Measurements from ENCODE around the gene TNFSF10.

TNFSF10 gene

DNA sequence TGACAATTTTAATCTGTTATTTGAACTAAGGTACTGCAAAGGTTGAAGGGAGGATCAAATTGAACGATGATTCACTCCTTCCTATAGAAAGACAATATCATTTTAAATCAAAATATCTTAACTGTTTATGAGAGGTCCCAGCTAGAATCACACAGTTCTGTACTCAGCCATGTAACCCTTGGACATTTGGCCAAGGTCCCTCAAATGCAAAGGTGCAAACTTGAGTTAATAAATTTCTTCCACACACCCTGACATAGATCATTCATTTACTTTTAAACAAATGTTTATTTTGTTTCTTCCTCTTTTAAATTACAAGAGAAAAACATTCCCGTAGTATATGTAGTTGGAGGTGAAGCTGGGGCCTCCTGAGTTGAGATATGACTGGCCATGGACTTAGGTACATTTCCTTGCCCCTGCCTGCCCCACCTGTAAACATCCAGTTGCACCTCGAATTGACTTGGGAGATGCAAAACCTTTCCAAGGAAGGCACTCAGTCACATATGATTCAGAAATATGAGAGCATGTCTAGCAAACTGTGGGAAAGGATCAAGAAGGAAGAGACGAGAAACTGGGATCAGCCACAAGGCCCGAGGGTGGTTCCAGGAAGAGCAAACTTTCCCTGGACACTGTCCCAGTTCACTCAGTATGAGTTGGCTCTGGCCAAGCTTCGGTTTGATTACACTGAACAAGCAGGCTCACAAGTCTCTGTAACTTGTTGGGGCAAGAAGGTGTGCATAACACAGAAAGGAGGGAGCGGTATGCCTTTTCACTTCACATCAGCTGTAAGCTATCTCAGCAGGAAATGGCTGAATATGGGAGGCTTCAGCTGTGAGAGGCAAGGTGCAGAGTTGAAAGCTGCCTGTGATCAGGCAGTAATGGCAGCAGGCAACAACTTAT, 6.7 kb downstream of the TNFSF10 start:
- peak; percentile 94 for DNase-seq (ENCODE audit: low read depth)

DNA sequence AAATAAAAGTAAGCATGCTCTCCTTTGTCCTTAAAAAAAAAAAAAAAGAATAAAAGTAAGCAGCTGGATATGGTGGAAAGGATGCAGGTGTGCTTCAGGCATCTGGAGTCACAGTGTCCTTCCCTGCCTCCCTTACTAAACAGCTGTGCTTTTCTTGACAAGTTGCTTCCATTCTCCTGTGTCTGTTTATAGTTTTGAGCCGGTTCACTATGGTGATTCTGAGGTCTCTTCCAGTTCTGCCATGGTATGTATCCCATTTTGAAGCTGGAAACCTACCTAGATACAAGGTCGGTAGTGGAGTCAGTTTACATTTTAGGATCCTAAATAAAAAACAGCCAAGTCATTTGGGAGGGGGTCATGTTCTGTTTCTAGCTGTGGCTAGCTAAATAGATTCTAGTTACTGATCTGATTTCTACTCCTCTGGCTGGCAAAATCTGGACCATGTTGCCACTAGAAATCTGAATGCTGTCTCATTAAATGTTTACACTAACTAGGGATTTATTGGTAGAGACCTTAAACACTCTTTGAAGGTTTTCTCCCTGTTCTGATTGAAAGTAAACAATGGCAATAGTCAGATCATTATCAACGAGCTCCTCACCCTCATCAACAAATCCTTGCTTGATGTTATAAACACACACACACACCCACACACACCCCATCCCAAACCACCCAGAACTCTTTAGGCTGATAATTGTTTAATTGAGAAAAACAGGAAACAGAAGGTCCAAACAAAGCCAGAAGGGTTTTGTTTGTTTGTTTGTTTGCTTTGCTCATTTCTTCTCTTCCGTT, 7.9 kb downstream of the TNFSF10 start:
- no peak for DNase-seq (ENCODE audit: low read depth)

DNA sequence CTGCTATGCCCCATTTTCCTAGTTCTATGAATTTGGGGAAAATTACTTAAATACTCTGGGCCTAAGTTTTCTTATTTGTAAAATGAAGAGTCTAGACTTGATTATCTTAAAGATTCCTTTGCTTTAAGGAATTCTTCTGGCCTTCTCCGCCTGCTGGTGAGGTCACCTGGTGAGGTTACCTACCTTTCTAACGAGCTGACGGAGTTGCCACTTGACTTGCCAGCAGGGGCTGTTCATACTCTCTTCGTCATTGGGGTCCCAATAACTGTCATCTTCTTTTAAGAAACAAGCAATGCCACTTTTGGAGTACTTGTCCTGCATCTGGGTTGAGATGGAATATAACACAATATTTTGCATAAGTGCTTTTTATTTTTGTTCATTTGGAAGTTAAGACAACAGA, 8.6 kb downstream of the TNFSF10 start:
- no peak for DNase-seq (ENCODE audit: low read depth)

DNA sequence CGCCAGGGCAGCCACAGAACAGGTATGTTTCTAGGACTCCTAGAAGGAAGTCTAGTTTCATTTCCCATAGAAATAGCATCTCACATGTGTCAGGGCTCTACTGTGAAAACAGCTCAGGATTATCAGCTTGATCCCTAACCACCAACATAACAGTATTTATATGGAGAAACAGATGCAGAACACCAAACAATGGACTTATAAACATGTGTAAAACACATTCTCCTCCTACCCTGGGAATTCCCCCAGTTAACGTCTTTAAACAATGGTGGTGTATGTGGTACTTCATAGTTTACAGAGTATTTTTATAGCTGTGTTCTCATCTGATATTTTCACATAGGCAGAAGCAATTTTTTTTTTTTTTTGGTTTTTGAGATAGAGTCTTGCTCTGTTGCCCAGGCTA, 9.7 kb downstream of the TNFSF10 start:
- DNase-seq (ENCODE audit: low read depth) = no peak

DNA sequence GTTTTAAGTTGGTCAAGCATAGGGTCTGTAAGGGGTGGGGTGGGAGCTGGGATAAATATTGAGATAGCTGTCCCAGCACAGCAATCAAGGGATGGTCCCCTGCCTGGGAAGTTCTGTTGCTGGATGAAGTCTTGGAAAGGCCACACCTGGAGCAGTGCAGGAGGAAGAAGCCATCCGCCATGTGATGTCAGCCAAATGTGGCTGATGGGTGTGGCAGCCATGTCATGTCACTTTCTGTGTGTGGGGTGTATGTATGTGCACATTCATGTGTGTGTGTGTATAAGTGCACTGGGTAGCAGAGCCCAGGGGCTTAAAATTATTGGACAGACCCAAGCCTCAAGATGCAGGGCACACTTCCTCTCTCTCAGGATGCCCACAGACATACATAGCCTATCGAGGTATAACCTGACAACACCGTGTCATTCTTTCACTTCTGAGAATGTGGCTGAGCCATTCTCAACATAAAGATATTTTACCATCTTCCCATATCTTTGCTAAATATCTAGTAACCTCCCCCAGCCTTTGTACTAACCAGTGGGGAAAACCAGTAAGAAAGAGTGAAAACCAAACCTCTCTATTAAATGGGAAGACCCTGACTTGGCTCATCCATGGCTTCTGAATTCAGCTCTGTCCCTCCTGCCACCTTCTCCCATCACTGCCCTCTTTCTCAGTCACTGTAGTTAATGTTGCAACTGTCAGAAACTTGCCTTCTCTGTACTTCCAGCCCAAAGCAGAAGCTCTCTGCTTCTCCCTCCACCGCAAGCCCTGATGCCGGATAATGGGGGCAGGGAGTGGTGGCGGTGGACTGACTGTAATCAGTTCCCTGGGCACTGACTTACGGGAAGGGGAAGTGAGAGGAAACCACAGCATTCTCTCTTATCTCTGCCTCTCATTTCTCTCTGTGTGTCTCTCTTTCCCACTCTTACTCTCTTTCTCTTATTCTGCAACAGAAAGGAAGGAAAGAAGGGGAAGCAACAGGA, 11.2 kb downstream of the TNFSF10 start:
- no peak for DNase-seq (ENCODE audit: low read depth)

DNA sequence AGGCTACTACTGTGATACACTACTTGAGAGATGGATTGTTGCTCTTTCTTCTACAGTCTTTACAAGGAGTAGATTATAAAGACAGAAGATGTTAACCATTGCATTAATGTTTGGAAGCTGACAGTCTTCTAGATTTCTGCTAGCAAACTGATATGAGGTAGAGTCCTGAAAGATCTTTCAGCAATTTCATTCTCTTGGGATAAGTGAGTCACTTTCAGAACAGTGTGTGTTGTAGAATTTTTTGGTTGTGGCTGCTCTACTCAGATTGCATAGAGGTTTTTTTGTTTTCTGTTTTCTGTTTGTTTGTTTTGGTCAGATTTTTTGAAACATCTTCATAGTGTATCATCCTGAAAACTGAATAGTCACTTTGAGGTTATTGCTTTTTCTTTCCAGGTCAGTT, 17.1 kb downstream of the TNFSF10 start:
- no peak for DNase-seq (ENCODE audit: low read depth)

DNA sequence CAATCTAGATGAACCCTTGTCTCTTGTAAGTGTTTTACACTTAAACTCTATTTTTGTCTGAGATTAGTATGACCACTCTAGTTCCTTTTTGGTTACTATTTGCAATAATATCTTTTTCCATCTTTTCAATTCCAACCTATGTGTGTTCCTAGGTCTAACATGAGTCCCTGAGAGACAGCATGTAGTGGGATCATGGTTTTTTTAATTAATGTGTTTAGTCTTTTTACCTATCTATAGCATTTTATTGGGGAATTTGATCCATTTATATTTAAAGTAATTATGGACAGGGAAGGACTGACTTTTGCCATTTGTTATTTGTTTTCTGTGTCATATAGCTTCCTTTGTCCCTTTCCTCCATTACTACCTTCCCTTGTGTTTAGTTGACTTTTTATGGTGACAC, 21.7 kb downstream of the TNFSF10 start:
- no peak for DNase-seq (ENCODE audit: low read depth)

DNA sequence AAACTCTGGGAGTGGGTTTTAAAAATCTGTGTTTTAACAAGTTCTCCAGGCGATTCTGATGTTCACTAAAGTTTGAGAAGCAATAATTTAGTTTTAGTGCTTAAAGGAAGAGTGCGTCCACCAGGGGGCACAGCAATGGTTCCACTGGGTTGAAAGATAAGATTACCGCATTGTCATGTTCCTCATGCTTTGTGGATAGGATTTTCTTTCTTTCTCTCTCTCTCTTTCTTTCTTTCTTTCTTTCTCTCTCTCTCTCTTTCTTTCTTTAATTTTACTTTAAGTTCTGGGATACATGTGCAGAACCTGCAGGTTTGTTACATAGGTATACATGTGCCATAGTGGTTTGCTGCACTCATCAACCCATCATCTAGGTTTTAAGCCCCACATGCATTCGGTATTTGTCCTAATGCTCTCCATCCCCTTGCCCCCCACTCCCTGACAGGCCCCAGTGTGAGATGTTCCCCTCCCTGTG, 33.0 kb downstream of the TNFSF10 start:
- peak; percentile 54 for DNase-seq (ENCODE audit: low read depth)

DNA sequence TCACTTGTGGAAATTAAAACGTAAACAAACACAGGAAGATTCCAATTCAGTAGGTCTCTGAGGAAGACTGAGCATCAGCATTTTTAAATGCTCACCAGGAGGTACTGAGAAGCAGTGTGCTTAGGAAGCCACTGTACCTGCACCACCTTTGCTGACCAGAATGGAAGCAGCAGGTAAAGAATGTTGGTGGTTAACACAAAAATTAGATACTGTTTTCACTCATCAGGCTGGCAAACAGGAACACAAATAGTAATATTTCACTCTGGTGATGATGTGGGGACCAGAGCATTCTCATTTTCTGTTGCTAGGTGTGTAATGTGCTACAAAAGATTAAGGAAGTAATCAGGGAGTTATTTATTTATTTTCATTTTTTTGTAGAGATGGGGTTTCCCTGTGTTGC, 45.1 kb downstream of the TNFSF10 start:
- no peak for DNase-seq (ENCODE audit: low read depth)

DNA sequence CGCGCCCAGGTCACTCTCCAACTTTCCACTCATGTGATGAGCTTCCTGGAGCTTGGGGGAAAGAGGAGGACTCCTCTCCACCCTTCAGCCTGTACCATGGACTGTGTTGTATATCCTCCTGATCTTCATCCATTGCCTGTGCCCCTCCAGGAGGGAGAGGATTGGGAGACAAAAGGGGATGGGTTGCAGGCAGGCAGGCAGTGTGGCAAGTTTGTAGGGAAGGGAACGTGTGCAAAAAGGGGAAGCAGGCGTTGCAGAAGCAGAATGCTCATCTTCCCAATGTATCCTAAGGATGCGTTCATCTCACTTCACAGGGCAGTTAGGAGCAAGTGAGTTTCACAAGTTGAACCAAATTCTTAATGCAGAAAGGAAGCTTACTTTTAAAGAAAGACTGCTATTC, 46.9 kb downstream of the TNFSF10 start:
- no peak for DNase-seq (ENCODE audit: low read depth)

DNA sequence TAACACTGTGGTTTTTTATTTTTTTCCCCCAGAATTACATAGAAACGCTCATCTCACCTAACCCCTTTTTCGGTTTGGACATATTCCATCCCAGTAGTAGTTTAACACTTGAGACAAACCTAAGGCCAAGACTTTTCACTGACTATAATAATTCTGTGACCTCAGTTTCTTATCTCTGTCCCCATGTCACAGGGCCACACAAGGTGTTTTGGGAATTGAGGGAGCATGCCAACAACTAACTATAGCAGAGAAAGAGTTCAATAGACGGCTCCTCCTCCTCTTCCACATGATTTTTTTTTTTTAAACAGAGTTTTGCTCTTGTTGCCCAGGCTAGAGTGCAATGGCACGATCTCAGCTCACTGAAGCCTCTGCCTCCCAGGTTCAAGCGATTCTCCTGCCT, 47.5 kb downstream of the TNFSF10 start:
- DNase-seq (ENCODE audit: low read depth) = no peak

DNA sequence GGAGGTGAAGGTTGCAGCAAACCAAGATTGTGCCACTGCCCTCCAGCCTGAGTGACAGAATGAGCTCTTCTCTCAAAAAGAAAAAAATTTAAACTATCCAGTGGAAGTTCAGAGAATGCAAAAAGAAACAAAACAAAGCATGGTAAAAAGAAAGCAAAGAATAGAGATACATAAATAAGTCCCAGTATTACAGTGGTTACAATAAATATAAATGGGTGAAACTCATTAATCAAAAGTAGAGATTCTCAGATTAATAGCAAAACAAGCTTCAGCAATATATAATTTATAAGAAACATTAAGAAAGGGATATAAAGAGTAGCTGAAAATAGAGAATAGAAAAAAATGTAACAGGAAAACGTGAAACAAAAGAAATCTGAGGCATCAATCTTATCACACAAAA, 51.3 kb downstream of the TNFSF10 start:
- DNase-seq (ENCODE audit: low read depth) = no peak

DNA sequence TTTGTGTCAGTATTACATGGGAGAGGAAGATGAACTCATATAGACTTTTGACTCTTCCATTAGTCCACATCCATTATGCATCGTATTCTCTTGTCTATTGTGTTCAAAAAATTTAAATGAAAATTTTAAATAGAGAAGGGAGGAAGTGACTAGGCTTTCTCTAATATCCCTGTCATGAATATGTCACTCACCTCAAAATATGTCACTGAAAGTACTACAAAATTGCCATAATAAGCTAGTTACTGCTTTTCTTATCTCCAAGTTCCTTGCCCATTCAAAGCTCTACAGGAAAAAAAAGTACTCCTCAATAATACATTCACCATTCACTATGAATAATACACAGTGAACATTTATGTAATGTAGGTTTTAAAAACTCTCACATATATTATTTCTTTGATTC, 52.6 kb downstream of the TNFSF10 start:
- no peak for DNase-seq (ENCODE audit: low read depth)

DNA sequence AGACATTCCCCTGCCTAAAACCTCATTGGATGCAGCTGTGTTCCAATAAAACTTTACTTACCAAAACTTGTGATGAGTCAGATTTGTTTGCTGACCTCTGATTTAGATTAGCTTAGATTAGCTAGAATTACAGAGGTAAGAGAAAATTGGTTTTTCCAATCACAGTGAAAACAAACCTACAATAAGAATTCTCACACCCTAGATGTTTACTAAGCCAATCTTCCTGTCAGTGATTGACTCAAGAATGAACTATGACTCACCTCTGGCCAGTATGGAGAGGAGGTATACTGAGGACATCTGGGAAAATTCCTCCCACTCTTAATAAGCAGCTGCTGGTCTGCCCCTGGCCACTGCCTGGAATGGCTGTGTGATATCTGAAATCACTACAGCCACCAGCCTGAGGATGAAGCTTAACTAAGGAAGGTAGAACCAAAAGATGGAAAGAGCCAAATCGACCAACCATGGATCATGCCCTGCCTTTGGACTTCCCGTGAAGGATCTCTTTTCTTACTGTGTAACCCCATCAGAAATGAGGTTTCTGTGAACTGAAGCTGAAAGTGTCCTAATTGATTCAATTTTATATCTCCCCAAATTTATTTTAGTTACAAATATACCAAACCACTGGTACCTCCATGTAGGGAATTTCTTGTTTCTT, 55.9 kb downstream of the TNFSF10 start:
- peak; percentile 6 for DNase-seq (ENCODE audit: low read depth)

DNA sequence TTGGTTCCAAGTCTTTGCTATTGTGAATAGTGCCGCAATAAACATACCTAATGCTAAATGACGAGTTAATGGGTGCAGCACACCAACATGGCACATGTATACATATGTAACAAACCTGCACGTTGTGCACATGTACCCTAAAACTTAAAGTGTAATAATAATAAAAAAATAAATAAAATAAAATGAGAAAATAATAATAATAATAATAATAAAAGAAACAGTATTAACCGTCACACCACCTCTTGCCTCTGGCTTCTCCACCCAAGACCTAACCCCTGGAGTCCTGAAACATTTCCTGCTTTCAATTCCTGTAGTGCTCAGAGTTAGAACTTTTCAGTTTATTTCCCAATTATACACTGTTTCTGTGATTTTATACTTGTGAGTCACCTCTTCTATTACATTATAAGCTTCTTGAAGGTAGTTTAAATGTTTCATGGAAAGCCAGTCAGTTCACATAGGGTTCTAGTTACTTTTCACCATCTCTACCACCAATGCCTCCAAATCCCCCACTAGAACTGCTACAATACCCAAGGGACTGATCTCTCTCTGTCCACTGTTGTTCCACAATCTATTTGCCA, 56.6 kb downstream of the TNFSF10 start:
- no peak for DNase-seq (ENCODE audit: low read depth)

DNA sequence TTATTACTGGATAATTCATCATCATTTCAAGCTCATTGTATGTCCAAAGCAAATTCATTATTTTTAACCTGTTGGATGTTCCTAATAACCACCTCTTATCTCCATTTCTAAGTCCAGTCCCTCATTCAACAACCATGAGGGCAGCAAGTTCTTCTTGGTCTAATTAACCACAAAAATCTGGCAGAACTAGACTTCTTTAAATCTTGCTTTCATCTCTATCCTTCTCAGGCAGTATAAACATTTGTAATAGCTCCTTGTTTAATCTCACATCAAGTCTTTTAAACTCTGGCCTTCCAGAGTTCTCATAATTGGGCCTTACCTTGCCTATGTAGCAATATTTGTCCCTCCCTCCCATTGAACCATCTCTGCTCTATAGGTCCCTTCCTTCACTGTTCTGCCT, 57.9 kb downstream of the TNFSF10 start:
- DNase-seq (ENCODE audit: low read depth) = no peak

DNA sequence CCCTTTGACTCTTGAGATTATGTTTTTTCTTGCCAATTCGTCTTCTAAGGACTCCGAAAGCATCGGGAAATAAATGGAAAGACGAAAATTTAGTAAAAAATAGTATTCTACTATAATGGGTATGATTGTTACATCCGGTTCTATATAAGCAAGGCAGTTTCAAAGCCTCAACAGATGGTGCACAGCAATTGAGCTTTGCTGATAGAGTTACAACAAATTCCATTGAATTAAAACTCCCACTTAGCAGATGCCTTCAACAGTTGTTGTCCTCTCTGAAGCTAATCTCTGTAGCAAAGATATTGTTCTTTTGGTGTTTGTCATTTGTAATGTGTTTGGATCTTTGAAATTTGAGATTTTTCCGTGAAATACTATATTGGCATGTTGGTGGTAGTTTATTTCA, 58.9 kb downstream of the TNFSF10 start:
- no peak for DNase-seq (ENCODE audit: low read depth)

DNA sequence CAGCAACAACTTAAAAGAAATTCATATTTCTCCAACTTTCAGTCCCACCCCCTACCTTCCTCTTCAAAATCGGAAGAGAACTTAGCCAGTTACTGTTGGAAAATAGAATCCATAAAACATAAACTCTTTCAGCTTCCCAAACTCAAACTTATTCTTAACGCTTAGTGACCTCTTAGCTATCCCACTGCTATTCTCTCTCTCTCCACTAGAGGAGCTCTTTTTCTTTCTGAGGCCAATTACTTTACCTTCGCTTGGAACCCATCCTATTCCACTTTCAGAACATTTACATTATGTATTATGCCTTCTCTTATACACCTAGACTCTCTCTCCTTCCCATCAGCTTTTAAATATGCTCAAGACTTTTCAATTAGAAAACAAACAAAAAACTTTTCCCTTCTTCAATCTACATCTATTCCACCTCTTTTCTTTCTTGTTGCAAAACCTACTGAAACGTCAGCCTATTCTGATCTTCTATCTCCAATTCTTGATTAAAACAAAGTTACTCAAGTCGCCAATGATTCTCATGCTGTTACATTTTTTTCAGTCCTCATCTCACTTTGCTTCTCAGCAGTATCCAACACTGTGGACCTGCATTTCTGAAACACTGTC, 61.6 kb downstream of the TNFSF10 start:
- peak; percentile 6 for DNase-seq (ENCODE audit: low read depth)

DNA sequence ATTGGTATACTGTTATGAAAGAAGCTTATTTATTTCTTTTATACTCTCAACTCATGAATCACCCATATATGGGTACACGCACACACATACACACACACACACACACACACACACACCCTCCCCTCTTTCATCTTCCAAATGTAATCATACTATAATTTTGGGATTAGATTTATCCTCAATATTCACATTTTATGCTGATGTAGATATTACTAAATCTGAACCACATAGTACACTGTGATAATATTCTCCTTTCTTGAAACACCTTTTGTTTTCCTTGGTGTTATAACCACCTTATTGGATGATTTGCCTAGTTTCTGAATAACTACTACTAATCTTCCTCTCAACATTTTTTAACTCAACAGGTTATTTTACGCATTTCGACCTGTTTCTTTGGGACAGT, 66.8 kb downstream of the TNFSF10 start:
- DNase-seq (ENCODE audit: low read depth) = no peak

Measured in stromal cell of bone marrow (primary cell).